MM.1S (cell line): ENCODE measurements around the gene INPP4B.

ENCODE experiments used
- EZH2 ChIP-seq: fragments of 300-600 bp; sonication (generic); optimal IDR thresholded peaks from 2 replicates; pipeline ENCODE3; 2017; ENCODE audit warnings: low read depth, mild to moderate bottlenecking, antibody characterized with exemption, low read length, mixed read lengths
- EZH2phosphoT487 ChIP-seq: fragments of 300-600 bp; sonication (generic); IDR thresholded peaks from 2 replicates; pipeline ENCODE4 v1.6.1; 2018; ENCODE audit warnings: antibody characterized with exemption, low read length
- TF ChIP-seq, protein P1 (sequence below): fragments of 300-600 bp; sonication (generic); IDR thresholded peaks from 2 replicates; pipeline ENCODE4 v1.5.1; 2016; ENCODE audit warnings: antibody characterized with exemption, low read length, mixed read lengths

DNA sequence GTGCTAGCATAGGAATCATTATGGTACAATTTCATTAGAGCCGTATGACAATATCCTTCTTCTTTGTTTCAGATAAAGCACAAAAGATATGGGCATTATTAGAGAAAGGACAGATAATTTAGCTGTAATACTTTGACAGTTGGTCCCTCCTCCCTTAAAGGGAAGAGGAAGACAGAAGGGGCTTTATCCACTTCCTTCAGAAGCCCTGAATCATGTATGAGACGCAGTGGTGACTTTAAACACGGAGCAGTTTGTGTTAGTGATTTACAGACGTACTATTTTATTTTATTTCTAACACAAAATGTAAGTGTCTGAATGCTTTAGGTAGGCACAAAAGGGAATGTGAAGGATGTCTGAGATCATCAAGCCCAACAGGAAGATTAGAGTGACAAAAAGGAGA lies 742.1 kb downstream of the INPP4B start:
- TF ChIP-seq EZH2 (no peak), EZH2phosphoT487 (no peak)
- TF ChIP-seq, protein P1, sequence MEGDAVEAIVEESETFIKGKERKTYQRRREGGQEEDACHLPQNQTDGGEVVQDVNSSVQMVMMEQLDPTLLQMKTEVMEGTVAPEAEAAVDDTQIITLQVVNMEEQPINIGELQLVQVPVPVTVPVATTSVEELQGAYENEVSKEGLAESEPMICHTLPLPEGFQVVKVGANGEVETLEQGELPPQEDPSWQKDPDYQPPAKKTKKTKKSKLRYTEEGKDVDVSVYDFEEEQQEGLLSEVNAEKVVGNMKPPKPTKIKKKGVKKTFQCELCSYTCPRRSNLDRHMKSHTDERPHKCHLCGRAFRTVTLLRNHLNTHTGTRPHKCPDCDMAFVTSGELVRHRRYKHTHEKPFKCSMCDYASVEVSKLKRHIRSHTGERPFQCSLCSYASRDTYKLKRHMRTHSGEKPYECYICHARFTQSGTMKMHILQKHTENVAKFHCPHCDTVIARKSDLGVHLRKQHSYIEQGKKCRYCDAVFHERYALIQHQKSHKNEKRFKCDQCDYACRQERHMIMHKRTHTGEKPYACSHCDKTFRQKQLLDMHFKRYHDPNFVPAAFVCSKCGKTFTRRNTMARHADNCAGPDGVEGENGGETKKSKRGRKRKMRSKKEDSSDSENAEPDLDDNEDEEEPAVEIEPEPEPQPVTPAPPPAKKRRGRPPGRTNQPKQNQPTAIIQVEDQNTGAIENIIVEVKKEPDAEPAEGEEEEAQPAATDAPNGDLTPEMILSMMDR: no peak
